ENCODE measurements around the gene RSU1.
"Not testable (repeated sequence)": the region's sequence is repeated elsewhere in the genome, so short reads cannot be mapped to it uniquely, and the experiment has no call there.

RSU1 gene

GRCh38 chr10:16777473-16778370 lies 39.5 kb downstream of the RSU1 start:
- no peak for DNase-seq

- DNase-seq: no peak
These were observed 40.3 kb downstream of the RSU1 start for GRCh38 chr10:16776896-16777295.

- no peak for DNase-seq
These were observed 43.9 kb downstream of the RSU1 start for GRCh38 chr10:16773334-16773733.

- no peak for DNase-seq
These were observed 46.6 kb downstream of the RSU1 start for GRCh38 chr10:16770670-16771069.

GRCh38 chr10:16770141-16770540 lies 47.1 kb downstream of the RSU1 start:
- no peak for DNase-seq

GRCh38 chr10:16769331-16769730 lies 47.9 kb downstream of the RSU1 start:
- no peak for DNase-seq

GRCh38 chr10:16768702-16769101 lies 48.5 kb downstream of the RSU1 start:
- DNase-seq: no peak

- no peak for DNase-seq
These were observed 51.5 kb downstream of the RSU1 start for GRCh38 chr10:16765509-16766375.

- DNase-seq: no peak
These were observed 55.9 kb downstream of the RSU1 start for GRCh38 chr10:16761300-16761699.

- DNase-seq: no peak
These were observed 60.5 kb downstream of the RSU1 start for GRCh38 chr10:16756561-16757221.

GRCh38 chr10:16754765-16755164 lies 62.5 kb downstream of the RSU1 start:
- DNase-seq: no peak

- not testable (repeated sequence) for DNase-seq
These were observed 64.4 kb downstream of the RSU1 start for GRCh38 chr10:16752849-16753248.

- DNase-seq: no peak
These were observed 65.1 kb downstream of the RSU1 start for GRCh38 chr10:16752099-16752498.

- DNase-seq: no peak
These were observed 66.0 kb downstream of the RSU1 start for GRCh38 chr10:16751244-16751643.

GRCh38 chr10:16750461-16750860 lies 66.8 kb downstream of the RSU1 start:
- no peak for DNase-seq

- DNase-seq: no peak
These were observed 68.5 kb downstream of the RSU1 start for GRCh38 chr10:16748749-16749148.

- no peak for DNase-seq
These were observed 70.4 kb downstream of the RSU1 start for GRCh38 chr10:16746856-16747255.

- DNase-seq: no peak
These were observed 72.2 kb downstream of the RSU1 start for GRCh38 chr10:16745061-16745460.

GRCh38 chr10:16742165-16742960 lies 74.9 kb downstream of the RSU1 start:
- no peak for DNase-seq

GRCh38 chr10:16741540-16741939 lies 75.7 kb downstream of the RSU1 start:
- DNase-seq: no peak

GRCh38 chr10:16737420-16737819 lies 79.8 kb downstream of the RSU1 start:
- no peak for DNase-seq

- DNase-seq: no peak
These were observed 81.6 kb downstream of the RSU1 start for GRCh38 chr10:16735671-16736070.
